Activated CD8-positive, alpha-beta memory T cell treated with anti-CD3 and anti-CD28 coated beads, Interleukin-2, amount 50 U/mL, for 24 hours (primary cell): Measurements from ENCODE around the gene POU2F1.
"Not testable (repeated sequence)": the region's sequence is repeated elsewhere in the genome, so short reads cannot be mapped to it uniquely, and the experiment has no call there.

ENCODE experiments used
- DNase-seq: peaks from one replicate; pipeline ENCODE4 v3.0.0-alpha.2; 2020; ENCODE audit errors: extremely low read depth

The POU2F1 gene

GRCh38 chr1:167205306-167206050, 15.2 kb upstream of the POU2F1 start:
- not testable (repeated sequence) for DNase-seq

DNA sequence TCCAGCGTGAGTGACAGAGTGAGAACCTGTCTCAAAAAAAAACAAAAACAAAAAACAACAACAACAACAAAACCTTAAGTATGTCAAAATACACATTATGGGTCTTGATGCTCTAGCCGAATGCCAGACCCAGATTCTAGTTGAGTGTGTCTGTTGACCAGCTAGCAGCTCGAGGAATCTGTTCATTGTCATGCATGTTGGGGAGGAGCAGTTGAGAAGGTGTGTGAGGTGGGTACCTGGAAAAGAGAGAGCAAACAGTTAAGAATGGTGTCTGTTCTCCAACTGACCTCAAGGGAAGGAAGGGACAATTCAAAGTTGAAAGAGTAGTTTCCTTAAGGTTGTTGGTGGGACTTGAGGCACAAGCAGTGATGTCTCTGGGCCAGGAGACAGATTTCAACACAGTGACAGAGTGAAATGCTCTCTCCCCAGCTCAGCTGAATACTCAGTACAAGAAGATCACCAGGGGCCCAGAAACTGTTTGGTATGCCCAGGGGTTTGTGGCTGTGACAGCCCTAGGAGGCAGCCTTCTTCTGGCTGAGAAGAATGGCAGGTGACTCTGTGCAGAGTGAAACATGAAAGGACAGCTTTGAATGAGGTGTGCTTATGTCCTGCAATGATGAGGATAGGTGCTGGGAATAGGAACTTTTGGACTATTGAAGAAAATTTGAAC, 14.4 kb upstream of the POU2F1 start:
- no peak for DNase-seq

- no peak for DNase-seq
Measured at GRCh38 chr1:167207940-167208623, 12.6 kb upstream of the POU2F1 start.

DNA sequence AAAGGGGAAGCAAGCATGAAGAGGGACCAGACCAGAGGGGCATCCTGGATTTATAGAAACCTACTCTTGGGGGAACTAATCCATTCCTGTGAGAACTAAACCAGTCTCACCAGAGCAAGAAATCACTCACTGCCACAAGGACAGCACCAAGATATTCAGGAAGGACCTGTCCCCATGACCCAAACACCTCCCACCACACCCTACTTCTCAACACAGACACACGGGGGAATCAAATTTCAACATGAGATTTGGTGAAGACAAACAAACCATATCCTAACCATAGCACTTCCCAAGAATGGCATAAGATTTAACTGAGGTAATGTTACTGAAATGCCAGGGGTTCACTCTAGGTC, 12.1 kb upstream of the POU2F1 start:
- no peak for DNase-seq

- no peak for DNase-seq
Measured at GRCh38 chr1:167209044-167209443, 11.6 kb upstream of the POU2F1 start.

DNA sequence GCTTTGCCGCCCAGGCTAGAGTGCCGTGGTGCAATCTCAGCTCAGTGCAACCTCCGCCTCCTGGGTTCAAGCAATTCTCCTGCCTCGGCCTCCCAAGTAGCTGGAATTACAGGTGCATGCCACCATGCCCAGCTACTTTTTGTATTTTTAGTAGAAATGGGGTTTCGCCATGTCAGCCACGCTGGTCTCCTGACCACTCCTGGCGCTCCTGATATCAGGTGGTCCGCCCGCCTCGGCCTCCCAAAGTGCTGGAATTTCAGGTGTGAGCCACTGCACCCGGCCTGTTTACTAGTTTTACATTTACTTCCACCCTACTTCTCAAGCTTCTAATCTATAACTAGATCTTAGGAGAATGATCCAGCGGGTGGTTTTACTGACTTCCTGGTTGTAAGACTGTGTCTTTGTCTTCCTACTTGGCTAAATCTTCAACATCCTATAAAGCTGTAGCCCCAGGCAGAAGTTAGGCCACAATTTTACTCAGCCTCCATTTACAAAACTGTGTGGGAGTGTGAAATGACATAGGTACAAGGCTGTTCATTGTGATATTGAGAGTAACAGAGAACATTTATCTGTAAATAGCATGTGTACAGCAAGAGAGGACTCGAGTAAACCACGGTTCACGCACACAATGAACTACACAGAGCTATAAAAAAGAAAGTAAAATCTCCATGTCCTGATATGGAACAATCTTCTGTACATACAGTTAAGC, 9.6 kb upstream of the POU2F1 start:
- DNase-seq: no peak

DNA sequence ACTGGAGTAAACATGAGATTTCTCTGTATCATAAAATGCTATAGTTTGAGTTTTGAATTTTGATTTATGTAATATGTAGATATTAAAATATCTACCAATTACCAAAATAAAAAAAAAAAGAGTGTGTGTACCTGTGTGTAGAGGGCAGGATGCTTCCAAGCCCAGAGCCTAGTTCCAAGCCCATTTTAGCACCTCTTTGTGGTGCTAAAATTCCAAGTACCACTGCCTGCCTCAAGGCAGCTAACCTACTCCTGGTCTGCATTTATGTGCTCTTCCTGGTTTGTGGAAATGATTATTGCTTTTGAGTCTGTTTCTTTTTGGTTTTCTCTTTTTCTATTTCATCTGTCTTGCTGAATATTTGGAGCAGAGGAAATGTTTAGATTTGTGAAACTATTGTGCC, 8.7 kb upstream of the POU2F1 start:
- DNase-seq: no peak

DNA sequence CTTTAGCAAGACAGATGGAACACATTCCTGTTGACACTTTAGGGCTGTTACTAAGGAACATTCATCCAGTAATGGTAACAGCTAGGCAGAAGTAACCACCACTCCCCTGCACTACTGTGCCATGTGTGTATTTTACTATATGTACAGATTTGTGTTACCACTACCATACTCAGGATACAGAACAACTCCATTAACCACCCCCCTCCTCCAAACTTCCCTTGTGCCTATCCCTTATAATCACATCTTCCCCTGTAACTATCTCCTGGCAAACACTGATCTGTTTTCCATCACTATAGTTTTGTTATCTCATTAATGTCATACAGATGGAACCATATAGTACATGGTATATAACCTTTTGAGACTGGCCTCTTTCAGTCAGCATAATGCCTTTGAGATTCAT, 3.9 kb upstream of the POU2F1 start:
- DNase-seq: no peak

GRCh38 chr1:167219194-167219593, 1.5 kb upstream of the POU2F1 start:
- DNase-seq: no peak

GRCh38 chr1:167219646-167220536, 795 bp upstream of the POU2F1 start:
- peak; percentile 66 for DNase-seq

DNA sequence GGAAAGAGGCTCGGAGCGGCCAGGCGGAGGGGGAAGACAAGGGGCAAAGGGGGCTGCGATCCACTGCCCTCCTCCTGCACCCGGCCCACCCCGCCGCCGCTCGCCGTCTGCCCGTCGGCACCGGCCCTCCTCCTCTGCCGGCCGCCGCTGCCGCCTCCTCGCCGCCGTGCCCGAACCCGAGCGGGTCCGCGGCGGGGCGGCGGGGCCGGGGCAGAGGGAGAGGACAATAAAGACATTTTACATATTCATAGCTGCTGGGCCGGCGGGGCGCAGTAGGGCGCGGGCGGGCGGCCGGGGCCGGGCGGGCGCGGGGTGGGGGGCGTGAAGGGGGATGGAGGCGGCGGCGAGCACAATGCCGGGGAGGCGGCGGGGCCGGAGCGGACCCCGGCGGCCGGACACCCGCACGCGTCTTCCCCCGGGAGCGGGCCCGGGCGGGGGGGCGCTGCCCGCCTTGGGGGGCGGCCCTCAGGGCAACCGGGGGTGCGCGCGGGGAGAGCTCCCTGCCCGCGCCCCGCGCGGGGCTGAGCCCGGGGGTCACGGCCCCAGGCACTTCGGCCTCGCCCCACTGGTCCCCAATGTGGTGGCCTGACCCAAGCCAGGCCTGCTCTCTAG, 546 bp downstream of the POU2F1 start:
- no peak for DNase-seq

- DNase-seq: peak; percentile 34
Measured at GRCh38 chr1:167221738-167222610, 1.3 kb downstream of the POU2F1 start.

- DNase-seq: no peak
Measured at GRCh38 chr1:167223144-167224103, 2.7 kb downstream of the POU2F1 start.

GRCh38 chr1:167224734-167225235, 4.1 kb downstream of the POU2F1 start:
- DNase-seq: not testable (repeated sequence)

DNA sequence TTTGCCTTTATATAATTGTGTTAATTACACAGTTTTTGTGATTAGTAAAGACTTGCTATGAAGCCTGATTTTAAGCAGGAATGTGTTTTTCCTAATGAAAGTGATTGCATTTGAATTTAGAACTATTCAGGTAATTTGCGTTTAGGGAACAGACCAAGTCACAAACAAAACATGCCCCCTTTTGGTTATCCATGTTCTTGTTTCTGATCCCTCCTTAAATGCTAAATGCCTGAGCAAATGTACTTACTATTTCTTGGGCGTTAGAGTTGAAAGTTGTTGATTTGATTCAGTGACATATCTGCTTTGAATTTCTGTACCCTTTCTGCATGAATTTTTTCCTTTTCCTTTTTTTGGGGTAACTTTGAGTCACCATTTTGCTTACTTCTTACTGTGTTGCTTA, 5.2 kb downstream of the POU2F1 start:
- DNase-seq: no peak

DNA sequence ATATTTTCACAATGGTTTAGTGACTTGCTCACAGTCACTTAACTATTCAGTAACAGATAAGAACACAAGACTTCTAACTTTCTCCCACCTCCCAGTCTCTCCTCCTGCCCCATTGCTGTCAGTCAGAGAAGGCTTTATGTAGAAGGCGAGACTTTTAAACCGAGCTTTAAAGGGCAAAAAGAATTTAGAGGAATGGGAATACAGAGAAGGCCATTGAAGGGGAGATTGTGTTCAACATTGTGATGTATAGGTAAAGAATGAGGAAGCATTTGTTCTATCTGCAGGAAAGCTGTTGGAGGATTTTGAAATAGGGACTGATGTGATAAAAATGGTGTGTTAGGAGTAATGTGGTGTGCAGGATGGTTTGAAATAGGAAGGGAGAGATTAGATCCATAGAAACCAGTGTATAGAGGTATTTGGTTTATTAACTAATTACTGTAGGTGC, 7.3 kb downstream of the POU2F1 start:
- DNase-seq: no peak

DNA sequence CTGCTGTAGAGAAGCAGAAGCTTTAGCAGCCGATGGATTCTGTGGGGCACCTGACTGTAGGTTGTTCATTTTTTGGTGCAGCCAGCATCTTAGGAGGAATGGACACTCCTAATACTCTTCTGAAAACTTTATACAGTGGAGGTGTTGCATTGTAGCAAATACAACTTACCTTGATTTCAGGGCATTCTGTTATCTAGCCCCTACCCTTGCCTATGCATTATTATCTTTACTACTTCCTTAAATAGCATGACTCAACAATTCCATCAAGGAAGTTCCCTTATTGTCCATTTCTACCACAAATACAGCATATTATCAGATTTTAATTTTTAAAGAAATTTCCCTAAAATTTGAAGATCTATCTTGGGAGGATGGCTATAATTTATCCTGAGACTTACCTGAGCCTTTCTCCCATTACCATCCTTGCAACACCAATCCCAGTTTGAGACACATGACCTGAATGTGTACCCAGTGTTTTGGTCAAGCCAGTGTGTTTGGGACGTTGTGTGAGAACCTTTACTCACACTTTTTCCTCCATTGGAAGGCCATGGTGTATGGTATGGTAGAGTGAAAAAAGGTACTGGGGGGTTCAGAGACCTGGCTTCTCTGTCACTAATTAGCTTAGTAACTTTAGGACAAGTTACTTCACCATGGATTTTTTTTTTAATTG, 9.2 kb downstream of the POU2F1 start:
- DNase-seq: no peak

- DNase-seq: no peak
Measured at GRCh38 chr1:167230437-167230836, 9.8 kb downstream of the POU2F1 start.
